ENCODE measurements around the gene FRMD3.

Gene FRMD3

DNA sequence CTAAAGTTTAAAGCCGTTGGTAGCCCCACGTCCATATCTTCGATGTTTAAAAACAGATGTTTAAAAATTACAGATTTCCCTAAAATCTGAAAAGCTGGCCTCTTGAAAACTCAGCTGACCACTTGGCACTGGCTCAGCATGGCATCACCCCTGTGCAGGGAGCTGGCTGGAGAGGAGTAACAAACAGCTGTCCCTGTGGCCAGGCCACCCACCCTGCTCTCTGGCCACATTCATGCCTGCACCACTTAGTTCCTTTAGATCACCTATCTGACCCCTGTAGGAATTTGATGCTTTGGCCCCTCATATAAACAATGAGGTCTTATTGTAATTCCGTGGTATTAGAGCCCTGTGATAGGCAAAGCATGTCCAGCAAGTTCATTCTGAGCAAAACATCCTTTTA is 107.5 kb downstream of the FRMD3 start:
- peaks cover 4% of the 10 kb centered on the region; the same call in 1 of the 2 replicates for H3K4me1 ChIP-seq (ENCODE audit: control insufficient read depth, insufficient read depth, low read length)
- DNase-seq (ENCODE audit: low read depth, low spot score) = no peak
- H3K27me3 ChIP-seq (ENCODE audit: control insufficient read depth, insufficient read depth, low read length) = no peaks in the 10 kb centered on the region
- no peak overlapping the region for H3K27ac ChIP-seq (ENCODE audit: low read length)
- WGBS (ENCODE audit: insufficient coverage, insufficient read length) = no CpG with 5 or more reads among the region's 4 CpGs
- no peaks in the 10 kb centered on the region for H3K9me3 ChIP-seq (ENCODE audit: control insufficient read depth, insufficient read depth, low read length)
- H3K4me3 ChIP-seq (ENCODE audit: low read length) = no peak overlapping the region
- no peaks in the 10 kb centered on the region for H3K36me3 ChIP-seq (ENCODE audit: control insufficient read depth, insufficient read depth, low read length)

DNA sequence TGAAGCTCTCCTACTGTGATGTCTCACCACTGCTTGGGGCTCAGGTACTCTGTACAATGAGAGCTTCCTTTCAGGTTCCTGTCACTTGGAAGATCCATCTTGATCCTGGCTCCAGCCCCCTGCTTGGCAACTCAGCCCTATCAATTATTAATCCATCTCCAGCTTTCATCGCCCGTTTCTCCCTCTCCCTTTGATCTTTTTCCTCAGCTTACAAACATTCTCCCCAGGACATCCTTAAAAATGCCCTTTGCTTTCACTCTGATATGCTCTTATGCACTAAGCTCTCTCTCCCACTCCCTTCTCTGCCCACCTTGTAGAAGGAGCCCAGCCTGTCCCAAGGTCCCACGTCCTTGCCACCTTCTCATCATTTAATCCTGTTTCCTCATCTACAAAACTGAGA is 109.0 kb downstream of the FRMD3 start:
- Histone ChIP-seq H3K9me3 (ENCODE audit: control insufficient read depth, insufficient read depth, low read length) (no peaks in the 10 kb centered on the region), H3K27ac (ENCODE audit: low read length) (no peak overlapping the region), H3K4me1 (ENCODE audit: control insufficient read depth, insufficient read depth, low read length) (peaks cover 4% of the 10 kb centered on the region; the same call in 1 of the 2 replicates), H3K36me3 (ENCODE audit: control insufficient read depth, insufficient read depth, low read length) (no peaks in the 10 kb centered on the region), H3K27me3 (ENCODE audit: control insufficient read depth, insufficient read depth, low read length) (no peaks in the 10 kb centered on the region), H3K4me3 (ENCODE audit: low read length) (no peak overlapping the region)
- DNase-seq (ENCODE audit: low read depth, low spot score) = no peak
- no CpG with 5 or more reads among the region's 3 CpGs for WGBS (ENCODE audit: insufficient coverage, insufficient read length)

DNA sequence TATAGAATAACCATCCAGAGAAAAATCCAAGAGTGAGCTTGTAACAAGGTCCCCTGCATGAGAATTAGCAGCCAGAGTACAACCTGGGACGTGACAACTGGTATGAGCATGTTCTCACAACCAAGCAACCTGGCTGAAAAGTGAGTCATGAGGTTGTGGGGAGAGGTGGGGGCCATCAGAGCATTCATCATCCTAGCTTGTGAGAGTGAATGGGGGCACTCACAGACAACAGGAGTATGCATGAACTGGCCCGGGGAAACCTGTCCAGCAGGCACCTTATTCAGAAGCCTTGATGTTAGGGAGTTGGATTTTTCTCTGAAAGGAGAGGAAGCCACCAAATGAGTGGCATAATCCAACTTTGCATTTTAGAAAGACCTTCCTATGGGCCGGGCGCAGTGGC is 113.0 kb downstream of the FRMD3 start:
- H3K27ac ChIP-seq (ENCODE audit: low read length) = no peak overlapping the region
- no CpG with 5 or more reads among the region's 4 CpGs for WGBS (ENCODE audit: insufficient coverage, insufficient read length)

DNA sequence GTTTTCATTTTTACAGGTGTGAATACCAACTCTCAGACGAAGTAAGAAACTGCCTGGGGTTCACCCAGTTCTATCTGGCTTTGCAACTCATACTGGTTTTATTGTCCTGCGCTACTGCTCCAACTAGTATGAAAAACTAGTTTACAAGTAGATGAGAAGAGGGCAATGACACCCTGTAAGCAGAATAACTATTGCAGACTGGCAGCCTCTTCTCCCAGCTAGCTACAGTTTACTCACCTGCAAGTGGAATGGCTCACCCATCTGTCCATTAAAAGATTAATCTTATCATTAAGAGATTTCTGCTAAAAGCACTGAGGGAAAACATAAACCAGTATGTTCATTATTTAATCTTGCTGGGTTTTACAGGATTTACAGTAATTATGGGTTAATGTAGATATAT is 113.4 kb downstream of the FRMD3 start:
- no peaks in the 10 kb centered on the region for H3K36me3 ChIP-seq (ENCODE audit: control insufficient read depth, insufficient read depth, low read length)
- no peaks in the 10 kb centered on the region for H3K27me3 ChIP-seq (ENCODE audit: control insufficient read depth, insufficient read depth, low read length)
- no peak for DNase-seq (ENCODE audit: low read depth, low spot score)
- 0 out of 2 replicates have a peak, but pooled peaks cover 2% of the 10 kb centered on the region for H3K4me1 ChIP-seq (ENCODE audit: control insufficient read depth, insufficient read depth, low read length)
- no peaks in the 10 kb centered on the region for H3K9me3 ChIP-seq (ENCODE audit: control insufficient read depth, insufficient read depth, low read length)
- no CpG with 5 or more reads among the region's 2 CpGs for WGBS (ENCODE audit: insufficient coverage, insufficient read length)
- no peak overlapping the region for H3K4me3 ChIP-seq (ENCODE audit: low read length)
- H3K27ac ChIP-seq (ENCODE audit: low read length) = no peak overlapping the region

More for the DNA sequence above, 113.0 kb downstream of the FRMD3 start:
- no peaks in the 10 kb centered on the region for H3K36me3 ChIP-seq (ENCODE audit: control insufficient read depth, insufficient read depth, low read length)
- no peaks in the 10 kb centered on the region for H3K27me3 ChIP-seq (ENCODE audit: control insufficient read depth, insufficient read depth, low read length)
- H3K4me3 ChIP-seq (ENCODE audit: low read length) = no peak overlapping the region
- no peak for DNase-seq (ENCODE audit: low read depth, low spot score)
- 0 out of 2 replicates have a peak, but pooled peaks cover 2% of the 10 kb centered on the region for H3K4me1 ChIP-seq (ENCODE audit: control insufficient read depth, insufficient read depth, low read length)
- H3K9me3 ChIP-seq (ENCODE audit: control insufficient read depth, insufficient read depth, low read length) = no peaks in the 10 kb centered on the region

DNA sequence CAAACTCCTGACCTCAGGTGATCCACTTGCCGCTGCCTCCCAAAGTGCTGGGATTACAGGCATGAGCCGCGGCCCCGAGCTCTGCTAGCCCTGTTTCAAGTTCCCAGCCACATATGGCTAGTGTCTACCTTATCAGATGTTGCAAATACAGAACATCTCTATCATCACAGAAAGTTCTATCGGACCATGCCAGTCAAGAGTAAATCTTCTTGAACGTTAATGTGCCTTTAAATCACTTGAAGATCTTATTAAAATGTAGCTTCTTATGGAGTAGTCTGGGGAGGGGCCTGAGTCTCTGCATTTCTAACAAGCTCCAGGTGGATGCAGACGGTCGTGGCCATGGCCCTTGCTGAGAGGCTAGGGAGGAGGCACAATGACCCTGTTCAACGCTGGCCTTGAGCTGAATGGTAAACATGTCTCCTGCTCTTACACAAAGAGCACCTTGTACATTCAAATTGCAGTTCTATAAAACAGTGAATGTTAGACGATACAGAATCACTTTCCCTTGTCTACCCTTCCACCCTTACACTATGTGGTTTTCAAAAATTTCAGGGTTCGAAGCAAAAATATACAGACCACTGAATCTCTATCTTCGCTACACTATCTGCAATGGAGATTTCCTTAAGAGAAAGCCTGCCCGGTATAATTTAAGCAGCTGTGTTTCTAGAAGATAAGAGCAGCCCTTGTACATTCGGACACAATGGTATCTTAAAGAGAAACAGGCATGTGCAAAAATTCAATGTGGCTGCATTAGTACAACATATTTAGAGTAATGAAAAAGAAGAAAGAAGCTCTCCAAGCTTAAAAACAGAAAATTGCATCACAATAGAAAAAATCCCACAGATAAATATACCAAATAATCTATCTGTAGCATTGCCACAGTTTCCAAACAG is 114.1 kb downstream of the FRMD3 start:
- WGBS (ENCODE audit: insufficient coverage, insufficient read length) = no CpG with 5 or more reads among the region's 14 CpGs
- Histone ChIP-seq H3K27me3 (ENCODE audit: control insufficient read depth, insufficient read depth, low read length) (no peaks in the 10 kb centered on the region), H3K4me1 (ENCODE audit: control insufficient read depth, insufficient read depth, low read length) (0 out of 2 replicates have a peak, but pooled peaks cover 2% of the 10 kb centered on the region), H3K36me3 (ENCODE audit: control insufficient read depth, insufficient read depth, low read length) (no peaks in the 10 kb centered on the region), H3K27ac (ENCODE audit: low read length) (no peak overlapping the region), H3K9me3 (ENCODE audit: control insufficient read depth, insufficient read depth, low read length) (no peaks in the 10 kb centered on the region), H3K4me3 (ENCODE audit: low read length) (no peak overlapping the region)
- DNase-seq (ENCODE audit: low read depth, low spot score) = no peak

DNA sequence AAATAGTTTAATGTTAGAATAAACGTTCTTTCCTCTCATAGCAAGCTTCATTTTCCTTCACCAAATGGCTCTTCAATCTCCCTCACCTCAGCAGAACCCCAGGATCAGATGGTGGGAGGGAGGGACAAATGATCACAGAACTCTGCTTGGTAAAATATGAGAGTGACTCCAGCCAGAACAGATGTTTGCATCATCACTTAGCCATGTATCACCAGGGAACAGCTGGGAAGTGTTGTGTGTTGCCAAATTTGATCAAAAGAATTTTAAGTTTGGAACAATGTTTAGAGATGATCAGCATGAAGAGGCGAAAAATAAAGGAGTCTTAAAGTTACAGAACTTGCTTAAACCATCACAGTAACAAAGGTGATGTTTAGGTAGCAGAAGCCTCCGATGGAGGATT is 115.7 kb downstream of the FRMD3 start:
- no peaks in the 10 kb centered on the region for H3K36me3 ChIP-seq (ENCODE audit: control insufficient read depth, insufficient read depth, low read length)
- H3K4me3 ChIP-seq (ENCODE audit: low read length) = no peak overlapping the region
- WGBS (ENCODE audit: insufficient coverage, insufficient read length) = no CpG with 5 or more reads among the region's 3 CpGs
- no peak for DNase-seq (ENCODE audit: low read depth, low spot score)
- H3K9me3 ChIP-seq (ENCODE audit: control insufficient read depth, insufficient read depth, low read length) = no peaks in the 10 kb centered on the region
- H3K4me1 ChIP-seq (ENCODE audit: control insufficient read depth, insufficient read depth, low read length) = 0 out of 2 replicates have a peak, but pooled peaks cover 2% of the 10 kb centered on the region
- no peak overlapping the region for H3K27ac ChIP-seq (ENCODE audit: low read length)
- no peaks in the 10 kb centered on the region for H3K27me3 ChIP-seq (ENCODE audit: control insufficient read depth, insufficient read depth, low read length)

DNA sequence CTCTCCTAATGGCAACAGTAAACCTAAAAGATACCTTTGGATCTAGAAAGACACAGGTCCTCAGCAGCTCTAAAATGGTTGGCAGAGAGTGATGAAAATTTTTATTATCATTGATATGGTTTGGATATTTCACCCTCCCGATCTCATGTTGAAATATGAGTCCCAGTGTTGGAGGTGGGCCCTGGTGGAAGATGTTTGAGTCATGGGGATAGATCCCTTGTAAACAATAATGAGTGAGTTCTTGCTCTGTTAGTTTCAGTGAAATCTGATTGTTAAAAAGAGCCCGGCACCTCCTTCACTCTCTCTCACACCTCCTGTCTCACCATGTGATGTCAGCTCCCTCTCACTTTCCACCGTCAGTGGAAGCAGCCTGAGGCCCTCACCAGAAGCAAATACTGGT is 117.7 kb downstream of the FRMD3 start:
- H3K36me3 ChIP-seq (ENCODE audit: control insufficient read depth, insufficient read depth, low read length) = no peaks in the 10 kb centered on the region
- no peak overlapping the region for H3K27ac ChIP-seq (ENCODE audit: low read length)
- H3K27me3 ChIP-seq (ENCODE audit: control insufficient read depth, insufficient read depth, low read length) = no peaks in the 10 kb centered on the region
- 0 out of 2 replicates have a peak, but pooled peaks cover 2% of the 10 kb centered on the region for H3K4me1 ChIP-seq (ENCODE audit: control insufficient read depth, insufficient read depth, low read length)
- no peak for DNase-seq (ENCODE audit: low read depth, low spot score)
- no CpG with 5 or more reads among the region's 3 CpGs for WGBS (ENCODE audit: insufficient coverage, insufficient read length)
- H3K4me3 ChIP-seq (ENCODE audit: low read length) = no peak overlapping the region
- no peaks in the 10 kb centered on the region for H3K9me3 ChIP-seq (ENCODE audit: control insufficient read depth, insufficient read depth, low read length)

DNA sequence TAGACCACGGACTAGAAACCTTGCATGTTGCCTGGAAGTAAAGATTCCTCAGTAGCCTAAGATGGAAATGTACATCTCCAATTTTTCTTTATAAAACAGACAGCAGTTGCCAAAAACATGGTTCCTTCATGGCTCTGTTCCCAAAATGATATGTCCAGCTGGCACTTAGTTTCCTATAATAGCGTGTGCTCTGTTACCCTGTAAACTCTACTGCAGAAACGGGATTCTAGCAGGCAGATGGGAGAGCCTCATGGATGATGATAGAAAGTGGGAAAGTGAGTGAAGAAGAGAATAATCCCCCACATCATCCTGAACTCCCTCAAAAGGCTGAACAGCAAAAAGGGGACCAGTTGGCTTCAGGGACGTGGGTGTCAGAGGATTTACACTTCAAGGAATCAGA is 118.2 kb downstream of the FRMD3 start:
- Histone ChIP-seq H3K9me3 (ENCODE audit: control insufficient read depth, insufficient read depth, low read length) (no peaks in the 10 kb centered on the region), H3K36me3 (ENCODE audit: control insufficient read depth, insufficient read depth, low read length) (no peaks in the 10 kb centered on the region), H3K4me3 (ENCODE audit: low read length) (no peak overlapping the region), H3K27me3 (ENCODE audit: control insufficient read depth, insufficient read depth, low read length) (no peaks in the 10 kb centered on the region), H3K4me1 (ENCODE audit: control insufficient read depth, insufficient read depth, low read length) (0 out of 2 replicates have a peak, but pooled peaks cover 2% of the 10 kb centered on the region), H3K27ac (ENCODE audit: low read length) (no peak overlapping the region)
- DNase-seq (ENCODE audit: low read depth, low spot score) = no peak
- no CpG with 5 or more reads among the region's 4 CpGs for WGBS (ENCODE audit: insufficient coverage, insufficient read length)

DNA sequence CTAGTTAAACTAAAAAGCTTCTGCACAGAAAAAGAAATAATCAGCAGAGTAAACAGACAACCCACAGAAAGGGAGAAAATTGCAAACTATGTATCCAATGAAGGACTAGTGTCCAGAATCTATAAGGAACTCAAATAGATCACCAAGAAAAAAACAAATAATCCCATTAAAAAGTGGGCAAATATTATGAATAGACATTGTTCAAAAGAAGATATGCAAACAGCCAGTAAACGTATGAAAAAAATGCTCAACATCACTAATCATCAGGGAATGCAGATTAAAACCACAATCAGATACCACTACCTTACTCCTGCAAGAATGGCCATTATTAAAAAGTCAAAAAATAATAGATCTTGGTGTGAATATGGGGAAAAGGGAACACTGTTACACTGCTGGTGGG is 119.9 kb downstream of the FRMD3 start:
- Histone ChIP-seq H3K4me1 (ENCODE audit: control insufficient read depth, insufficient read depth, low read length) (no peaks in the 10 kb centered on the region), H3K27me3 (ENCODE audit: control insufficient read depth, insufficient read depth, low read length) (no peaks in the 10 kb centered on the region), H3K4me3 (ENCODE audit: low read length) (no peak overlapping the region), H3K27ac (ENCODE audit: low read length) (no peak overlapping the region), H3K9me3 (ENCODE audit: control insufficient read depth, insufficient read depth, low read length) (no peaks in the 10 kb centered on the region), H3K36me3 (ENCODE audit: control insufficient read depth, insufficient read depth, low read length) (no peaks in the 10 kb centered on the region)
- DNase-seq (ENCODE audit: low read depth, low spot score) = no peak
- no CpG with 5 or more reads among the region's 1 CpG for WGBS (ENCODE audit: insufficient coverage, insufficient read length)

DNA sequence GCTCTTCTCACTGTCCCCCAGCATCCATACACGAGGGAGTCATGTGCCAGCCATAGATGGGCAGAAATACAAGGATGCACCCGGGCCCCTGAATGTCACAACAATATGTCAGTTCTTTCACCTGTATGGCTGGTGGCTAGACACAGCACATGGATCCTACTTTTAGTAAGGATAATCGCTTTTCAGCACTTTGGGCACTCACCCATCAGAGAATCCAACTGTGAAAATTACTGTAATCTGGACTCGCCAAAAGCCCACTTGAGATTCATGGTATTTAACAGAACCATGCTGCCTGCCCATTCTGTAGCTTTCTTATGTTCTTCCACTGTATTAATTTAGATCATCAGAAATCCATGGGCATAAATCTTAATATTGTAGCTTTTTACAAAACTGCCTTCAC is 124.8 kb downstream of the FRMD3 start:
- Histone ChIP-seq H3K4me3 (ENCODE audit: low read length) (no peak overlapping the region), H3K27me3 (ENCODE audit: control insufficient read depth, insufficient read depth, low read length) (no peaks in the 10 kb centered on the region), H3K27ac (ENCODE audit: low read length) (no peak overlapping the region), H3K36me3 (ENCODE audit: control insufficient read depth, insufficient read depth, low read length) (no peaks in the 10 kb centered on the region), H3K4me1 (ENCODE audit: control insufficient read depth, insufficient read depth, low read length) (no peaks in the 10 kb centered on the region), H3K9me3 (ENCODE audit: control insufficient read depth, insufficient read depth, low read length) (no peaks in the 10 kb centered on the region)
- no CpG with 5 or more reads among the region's 4 CpGs for WGBS (ENCODE audit: insufficient coverage, insufficient read length)
- DNase-seq (ENCODE audit: low read depth, low spot score) = no peak

DNA sequence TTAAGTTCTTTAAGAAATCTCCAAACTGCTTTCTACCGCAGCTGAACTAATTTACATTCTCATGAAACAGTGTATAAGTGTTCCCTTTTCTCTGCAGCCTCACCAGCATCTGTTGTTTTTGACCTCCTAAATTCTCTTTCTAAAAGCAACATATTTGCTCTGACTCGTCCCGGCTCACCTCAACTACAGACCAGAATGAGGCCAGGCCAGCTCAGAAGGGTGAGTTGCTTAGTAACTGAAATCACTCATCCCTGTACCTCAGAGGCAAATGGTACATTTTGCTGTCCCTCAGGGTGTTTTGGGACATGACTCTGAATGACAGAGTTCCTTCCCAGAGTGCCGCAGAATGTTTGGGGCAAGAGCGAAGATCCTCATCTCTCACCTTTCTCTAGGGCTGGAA is 127.5 kb downstream of the FRMD3 start:
- no CpG with 5 or more reads among the region's 5 CpGs for whole genome bisulfite sequencing (ENCODE audit: insufficient coverage, insufficient read length)
- H3K4me1 ChIP-seq (ENCODE audit: control insufficient read depth, insufficient read depth, low read length) = no peaks in the 10 kb centered on the region
- no peak for DNase-seq (ENCODE audit: low read depth, low spot score)
- H3K27ac ChIP-seq (ENCODE audit: low read length) = no peak overlapping the region
- H3K27me3 ChIP-seq (ENCODE audit: control insufficient read depth, insufficient read depth, low read length) = no peaks in the 10 kb centered on the region
- H3K9me3 ChIP-seq (ENCODE audit: control insufficient read depth, insufficient read depth, low read length) = no peaks in the 10 kb centered on the region
- H3K4me3 ChIP-seq (ENCODE audit: low read length) = no peak overlapping the region
- no peaks in the 10 kb centered on the region for H3K36me3 ChIP-seq (ENCODE audit: control insufficient read depth, insufficient read depth, low read length)

Data from iPS DF 6.9 (cell line).